ENCODE results near the gene NPTXR.

DNA sequence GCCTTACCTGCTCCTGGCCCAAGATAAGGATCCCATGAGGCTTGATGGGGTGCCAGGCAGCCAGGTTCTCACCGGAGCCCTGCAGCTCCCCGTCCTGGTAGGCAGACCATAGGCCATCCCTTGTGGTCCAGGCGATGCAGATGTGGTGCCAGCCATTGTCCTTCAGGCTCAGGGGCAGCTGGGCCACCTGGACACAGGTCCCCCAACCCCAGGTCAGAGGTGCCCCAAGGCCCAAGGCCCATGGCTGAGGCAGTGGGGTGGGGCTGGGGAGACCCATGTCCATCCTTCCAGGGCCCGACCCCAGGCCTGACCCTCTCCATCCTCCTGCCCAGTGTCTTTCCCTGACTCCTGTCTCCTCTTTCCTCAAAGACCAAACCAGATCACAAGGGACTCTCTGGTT is 20.8 kb downstream of the NPTXR start:
- TF ChIP-seq, protein P1, sequence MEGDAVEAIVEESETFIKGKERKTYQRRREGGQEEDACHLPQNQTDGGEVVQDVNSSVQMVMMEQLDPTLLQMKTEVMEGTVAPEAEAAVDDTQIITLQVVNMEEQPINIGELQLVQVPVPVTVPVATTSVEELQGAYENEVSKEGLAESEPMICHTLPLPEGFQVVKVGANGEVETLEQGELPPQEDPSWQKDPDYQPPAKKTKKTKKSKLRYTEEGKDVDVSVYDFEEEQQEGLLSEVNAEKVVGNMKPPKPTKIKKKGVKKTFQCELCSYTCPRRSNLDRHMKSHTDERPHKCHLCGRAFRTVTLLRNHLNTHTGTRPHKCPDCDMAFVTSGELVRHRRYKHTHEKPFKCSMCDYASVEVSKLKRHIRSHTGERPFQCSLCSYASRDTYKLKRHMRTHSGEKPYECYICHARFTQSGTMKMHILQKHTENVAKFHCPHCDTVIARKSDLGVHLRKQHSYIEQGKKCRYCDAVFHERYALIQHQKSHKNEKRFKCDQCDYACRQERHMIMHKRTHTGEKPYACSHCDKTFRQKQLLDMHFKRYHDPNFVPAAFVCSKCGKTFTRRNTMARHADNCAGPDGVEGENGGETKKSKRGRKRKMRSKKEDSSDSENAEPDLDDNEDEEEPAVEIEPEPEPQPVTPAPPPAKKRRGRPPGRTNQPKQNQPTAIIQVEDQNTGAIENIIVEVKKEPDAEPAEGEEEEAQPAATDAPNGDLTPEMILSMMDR (IDR thresholded peaks at IDR 0.05), result no peak
- TF ChIP-seq POLR2AphosphoS5 (IDR thresholded peaks at IDR 0.05) (no peak), EP300 (IDR thresholded peaks at IDR 0.05) (no peak)
